ENCODE data around the gene SERPINA3. TPM values are rescaled to one million over a fixed set of nuclear protein-coding genes. Genes with fewer than 3 reads are reported as not detected.

SERPINA3 gene
- total and polyA plus RNA-seq, 2 donors (not counting 1 experiment from before 2014, with no cell fraction given) = not detected

DNA sequence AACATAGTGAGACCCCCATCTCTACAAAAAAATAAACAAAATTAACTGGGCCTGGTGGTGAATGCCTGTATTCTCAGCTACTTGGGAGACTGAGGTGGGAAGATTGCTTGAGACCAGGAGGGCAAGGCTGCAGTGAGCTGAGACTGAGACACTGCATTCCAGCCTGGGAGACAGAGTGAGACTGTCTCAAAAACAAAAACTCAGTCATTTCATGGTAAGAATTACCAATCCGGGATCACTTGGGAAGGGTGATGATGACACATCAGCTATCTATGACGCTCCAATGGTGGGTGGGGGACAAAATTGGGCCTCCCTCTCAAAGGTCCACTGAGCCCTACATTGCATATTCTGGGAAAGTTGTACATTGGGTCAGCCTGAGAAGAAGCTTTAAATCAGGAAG is 47.7 kb downstream of the SERPINA3 start:
- Mint-ChIP-seq H3K27me3 (peaks cover 12% of the 10 kb centered on the region), H3K9me3 (ENCODE audit: insufficient read depth) (peaks cover 2% of the 10 kb centered on the region), H3K4me1 (no peaks in the 10 kb centered on the region), H3K27ac (no peak overlapping the region), H3K4me3 (no peak overlapping the region)
- Histone ChIP-seq H3K4me2 (replicated peaks; ENCODE audit: low read depth, low read length, poor library complexity, severe bottlenecking) (no peak overlapping the region), H3K79me2 (ENCODE audit: control insufficient read depth, insufficient read depth, low read length) (no peaks in the 10 kb centered on the region), H3K27ac (ENCODE audit: low read length in 2 of 2) (no peak overlapping the region), H3K9ac (ENCODE audit: low read length) (no peak overlapping the region), H3K4me3 (ENCODE audit: control extremely low read depth in 1 of 5, extremely low read depth in 1 of 5, insufficient read depth in 1 of 5, low read depth in 2 of 5, low read length in 4 of 5) (no peak overlapping the region), H3K4me1 (ENCODE audit: control insufficient read depth in 2 of 2, insufficient read depth in 2 of 2, low read length in 2 of 2) (no peaks in the 10 kb centered on the region), H3K9me3 (ENCODE audit: control extremely low read depth in 1 of 3, control insufficient read depth in 2 of 3, insufficient read depth in 1 of 3, low read length in 2 of 3) (peaks cover 0 to 7% (median 0%) of the 10 kb centered on the region in 3 donors), H3K27me3 (replicated peaks in 1 of 4; ENCODE audit: control extremely low read depth in 1 of 4, control insufficient read depth in 3 of 4, insufficient read depth in 4 of 4, low read length in 3 of 4) (peaks cover 0 to 3% (median 0%) of the 10 kb centered on the region in 4 experiments), H4K20me1 (ENCODE audit: control insufficient read depth, insufficient read depth, low read length, poor library complexity, severe bottlenecking) (no peaks in the 10 kb centered on the region), H3K36me3 (replicated peaks in 1 of 2; ENCODE audit: control extremely low read depth in 1 of 2, control insufficient read depth in 1 of 2, extremely low read depth in 1 of 2, insufficient read depth in 2 of 2, low read length in 1 of 2) (no peaks in the 10 kb centered on the region), H2AFZ (ENCODE audit: insufficient read depth, low read depth, low read length, poor library complexity, severe bottlenecking) (no peak overlapping the region)
- ATAC-seq (ENCODE audit: low read depth) (no peak), DNase-seq (no peak)
- intact Hi-C loops (cut with micrococcal nuclease) = no loop called here
- WGBS (ENCODE audit: insufficient coverage) = no CpG with 5 or more reads among the region's 2 CpGs
- POLR2A ChIA-PET = no interaction called here
- no peak for TF ChIP-seq EZH2 (IDR thresholded peaks at IDR 0.05; ENCODE audit: borderline replicate concordance, insufficient read depth, low read depth, low read length, poor library complexity, severe bottlenecking)
- TF ChIP-seq, protein P1, sequence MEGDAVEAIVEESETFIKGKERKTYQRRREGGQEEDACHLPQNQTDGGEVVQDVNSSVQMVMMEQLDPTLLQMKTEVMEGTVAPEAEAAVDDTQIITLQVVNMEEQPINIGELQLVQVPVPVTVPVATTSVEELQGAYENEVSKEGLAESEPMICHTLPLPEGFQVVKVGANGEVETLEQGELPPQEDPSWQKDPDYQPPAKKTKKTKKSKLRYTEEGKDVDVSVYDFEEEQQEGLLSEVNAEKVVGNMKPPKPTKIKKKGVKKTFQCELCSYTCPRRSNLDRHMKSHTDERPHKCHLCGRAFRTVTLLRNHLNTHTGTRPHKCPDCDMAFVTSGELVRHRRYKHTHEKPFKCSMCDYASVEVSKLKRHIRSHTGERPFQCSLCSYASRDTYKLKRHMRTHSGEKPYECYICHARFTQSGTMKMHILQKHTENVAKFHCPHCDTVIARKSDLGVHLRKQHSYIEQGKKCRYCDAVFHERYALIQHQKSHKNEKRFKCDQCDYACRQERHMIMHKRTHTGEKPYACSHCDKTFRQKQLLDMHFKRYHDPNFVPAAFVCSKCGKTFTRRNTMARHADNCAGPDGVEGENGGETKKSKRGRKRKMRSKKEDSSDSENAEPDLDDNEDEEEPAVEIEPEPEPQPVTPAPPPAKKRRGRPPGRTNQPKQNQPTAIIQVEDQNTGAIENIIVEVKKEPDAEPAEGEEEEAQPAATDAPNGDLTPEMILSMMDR (IDR thresholded peaks at IDR 0.05) = no peak
- CTCF ChIA-PET = no interaction called here

DNA sequence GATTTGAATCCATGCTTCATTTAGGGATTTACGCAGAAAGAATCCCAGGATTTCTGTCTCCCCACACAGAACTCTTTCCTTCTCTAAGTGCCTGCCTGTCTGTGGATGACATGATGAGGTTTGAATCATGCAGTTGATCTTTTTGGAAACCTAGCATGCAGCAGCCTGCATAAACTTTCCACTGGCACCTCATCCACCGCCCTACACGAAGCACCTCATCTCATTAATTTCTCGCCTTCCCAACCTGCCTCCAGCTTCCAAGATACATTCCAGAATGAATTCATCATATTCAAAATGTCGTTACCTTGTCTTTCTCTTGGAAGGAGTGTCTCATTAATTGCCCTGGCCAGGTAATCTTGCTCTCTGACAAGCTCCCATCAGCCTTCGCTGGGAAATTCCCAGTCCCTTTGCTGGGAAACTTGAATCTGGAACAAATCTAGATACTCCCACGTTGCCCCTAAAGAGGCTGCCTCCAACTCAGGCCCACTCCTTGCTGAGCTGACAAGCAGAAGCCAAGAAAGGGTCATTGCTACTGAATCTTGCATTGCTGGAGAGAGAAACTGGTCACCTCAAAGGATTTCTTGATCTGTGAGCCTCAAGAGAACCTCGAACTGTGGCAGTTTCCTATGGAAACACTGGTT is 48.2 kb downstream of the SERPINA3 start:
- intact Hi-C loops (cut with micrococcal nuclease) = no loop called here
- H3K27ac Mint-ChIP-seq = no peak overlapping the region

More for the DNA sequence above, 48.2 kb downstream of the SERPINA3 start:
- Histone ChIP-seq H3K27me3 (replicated peaks in 1 of 4; ENCODE audit: control extremely low read depth in 1 of 4, control insufficient read depth in 3 of 4, insufficient read depth in 4 of 4, low read length in 3 of 4) (peaks cover 0 to 3% (median 0%) of the 10 kb centered on the region in 4 experiments), H3K4me3 (ENCODE audit: control extremely low read depth in 1 of 5, extremely low read depth in 1 of 5, insufficient read depth in 1 of 5, low read depth in 2 of 5, low read length in 4 of 5) (no peak overlapping the region), H3K9me3 (ENCODE audit: control extremely low read depth in 1 of 3, control insufficient read depth in 2 of 3, insufficient read depth in 1 of 3, low read length in 2 of 3) (peaks cover 0 to 7% (median 0%) of the 10 kb centered on the region in 3 donors), H3K4me2 (replicated peaks; ENCODE audit: low read depth, low read length, poor library complexity, severe bottlenecking) (no peak overlapping the region), H3K9ac (ENCODE audit: low read length) (no peak overlapping the region), H3K27ac (ENCODE audit: low read length in 2 of 2) (no peak overlapping the region), H2AFZ (ENCODE audit: insufficient read depth, low read depth, low read length, poor library complexity, severe bottlenecking) (no peak overlapping the region), H3K36me3 (replicated peaks in 1 of 2; ENCODE audit: control extremely low read depth in 1 of 2, control insufficient read depth in 1 of 2, extremely low read depth in 1 of 2, insufficient read depth in 2 of 2, low read length in 1 of 2) (no peaks in the 10 kb centered on the region), H3K79me2 (ENCODE audit: control insufficient read depth, insufficient read depth, low read length) (no peaks in the 10 kb centered on the region), H3K4me1 (ENCODE audit: control insufficient read depth in 2 of 2, insufficient read depth in 2 of 2, low read length in 2 of 2) (no peaks in the 10 kb centered on the region), H4K20me1 (ENCODE audit: control insufficient read depth, insufficient read depth, low read length, poor library complexity, severe bottlenecking) (no peaks in the 10 kb centered on the region)
- CTCF ChIA-PET = no interaction called here
- Mint-ChIP-seq H3K9me3 (ENCODE audit: insufficient read depth) (peaks cover 2% of the 10 kb centered on the region), H3K4me3 (no peak overlapping the region), H3K27me3 (peaks cover 17% of the 10 kb centered on the region), H3K4me1 (no peaks in the 10 kb centered on the region)
- DNase-seq (no peak), ATAC-seq (ENCODE audit: low read depth) (no peak)
- TF ChIP-seq EZH2 (IDR thresholded peaks at IDR 0.05; ENCODE audit: borderline replicate concordance, insufficient read depth, low read depth, low read length, poor library complexity, severe bottlenecking) = no peak
- TF ChIP-seq, protein P1 (IDR thresholded peaks at IDR 0.05) = no peak
- WGBS (ENCODE audit: insufficient coverage) = 88% methylated on average over 5 of the region's 8 CpGs
- POLR2A ChIA-PET = no interaction called here
